Measurements from ENCODE around the gene SYT7. TPM values are rescaled to one million over a fixed set of nuclear protein-coding genes. Genes with fewer than 3 reads are reported as not detected.

The SYT7 gene
- total and polyA plus RNA-seq, 10 donors, result 0.14 to 5.3 (median 2.3) TPM

- no peaks in the 10 kb centered on the region for H3K9me3 ChIP-seq
- no peak for DNase-seq
- H3K4me3 ChIP-seq, result no peak overlapping the region
- peaks cover 7 to 55% (median 40%) of the 10 kb centered on the region in 7 donors for H3K27me3 ChIP-seq (replicated peaks in 1 of 7)
- H3K27ac ChIP-seq, result no peak overlapping the region
- TF ChIP-seq POLR2AphosphoS5 (IDR thresholded peaks at IDR 0.05) (no peak), POLR2A (IDR thresholded peaks at IDR 0.05) (no peak)
- TF ChIP-seq, protein P1, sequence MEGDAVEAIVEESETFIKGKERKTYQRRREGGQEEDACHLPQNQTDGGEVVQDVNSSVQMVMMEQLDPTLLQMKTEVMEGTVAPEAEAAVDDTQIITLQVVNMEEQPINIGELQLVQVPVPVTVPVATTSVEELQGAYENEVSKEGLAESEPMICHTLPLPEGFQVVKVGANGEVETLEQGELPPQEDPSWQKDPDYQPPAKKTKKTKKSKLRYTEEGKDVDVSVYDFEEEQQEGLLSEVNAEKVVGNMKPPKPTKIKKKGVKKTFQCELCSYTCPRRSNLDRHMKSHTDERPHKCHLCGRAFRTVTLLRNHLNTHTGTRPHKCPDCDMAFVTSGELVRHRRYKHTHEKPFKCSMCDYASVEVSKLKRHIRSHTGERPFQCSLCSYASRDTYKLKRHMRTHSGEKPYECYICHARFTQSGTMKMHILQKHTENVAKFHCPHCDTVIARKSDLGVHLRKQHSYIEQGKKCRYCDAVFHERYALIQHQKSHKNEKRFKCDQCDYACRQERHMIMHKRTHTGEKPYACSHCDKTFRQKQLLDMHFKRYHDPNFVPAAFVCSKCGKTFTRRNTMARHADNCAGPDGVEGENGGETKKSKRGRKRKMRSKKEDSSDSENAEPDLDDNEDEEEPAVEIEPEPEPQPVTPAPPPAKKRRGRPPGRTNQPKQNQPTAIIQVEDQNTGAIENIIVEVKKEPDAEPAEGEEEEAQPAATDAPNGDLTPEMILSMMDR (IDR thresholded peaks at IDR 0.05 in 8 of 11, conservative IDR thresholded peaks at IDR 0.05 in 3 of 11), result no peak
- intact Hi-C loops (cut with DNase I; ENCODE audit: low total_unique reads), result no loop called here
- no peaks in the 10 kb centered on the region for H3K36me3 ChIP-seq
- 86 to 94% (median 91%) methylated on average over 5 of the region's 5 CpGs for WGBS, 5 donors
- H3K4me1 ChIP-seq, result peaks cover 9 to 24% (median 21%) of the 10 kb centered on the region in 6 donors
Observed at GRCh38 chr11:61505106-61505505, 75.8 kb downstream of the SYT7 start.

- no peak for DNase-seq
- H3K27me3 ChIP-seq (replicated peaks in 1 of 7), result peaks cover 7 to 37% (median 24%) of the 10 kb centered on the region in 7 donors
- intact Hi-C loops (cut with DNase I; ENCODE audit: low total_unique reads), result no loop called here
- H3K27ac ChIP-seq, result no peak overlapping the region
- no peaks in the 10 kb centered on the region for H3K9me3 ChIP-seq
- peaks cover 2 to 7% (median 5%) of the 10 kb centered on the region in 6 donors for H3K4me1 ChIP-seq
- H3K36me3 ChIP-seq, result no peaks in the 10 kb centered on the region
- 70 to 77% (median 72%) methylated on average over 8 of the region's 8 CpGs for WGBS, 5 donors
- TF ChIP-seq, protein P1 (IDR thresholded peaks at IDR 0.05 in 8 of 11, conservative IDR thresholded peaks at IDR 0.05 in 3 of 11), result no peak
- TF ChIP-seq POLR2A (IDR thresholded peaks at IDR 0.05) (no peak), POLR2AphosphoS5 (IDR thresholded peaks at IDR 0.05) (no peak)
- no peak overlapping the region for H3K4me3 ChIP-seq
Observed at GRCh38 chr11:61503135-61503770, 77.6 kb downstream of the SYT7 start.

GRCh38 chr11:61502522-61502921, 78.4 kb downstream of the SYT7 start:
- Histone ChIP-seq H3K9me3 (no peaks in the 10 kb centered on the region), H3K4me3 (no peak overlapping the region), H3K27me3 (replicated peaks in 1 of 7) (peaks cover 4 to 30% (median 17%) of the 10 kb centered on the region in 7 donors), H3K27ac (no peak overlapping the region), H3K4me1 (peaks cover 0 to under 1% (median 0%) of the 10 kb centered on the region in 6 donors), H3K36me3 (no peaks in the 10 kb centered on the region)
- 79 to 91% (median 87%) methylated on average over 1 of the region's 1 CpG for WGBS, 5 donors
- intact Hi-C loops (cut with DNase I; ENCODE audit: low total_unique reads), result no loop called here
- no peak for TF ChIP-seq POLR2A (IDR thresholded peaks at IDR 0.05)
- TF ChIP-seq POLR2AphosphoS5 (IDR thresholded peaks at IDR 0.05), result no peak
- TF ChIP-seq, protein P1 (IDR thresholded peaks at IDR 0.05 in 8 of 11, conservative IDR thresholded peaks at IDR 0.05 in 3 of 11), result no peak
- no peak for DNase-seq

GRCh38 chr11:61499816-61500491, 80.9 kb downstream of the SYT7 start:
- Histone ChIP-seq H3K36me3 (no peaks in the 10 kb centered on the region), H3K9me3 (no peaks in the 10 kb centered on the region), H3K27me3 (replicated peaks in 1 of 7) (peaks cover 0 to 4% (median 0%) of the 10 kb centered on the region in 7 donors), H3K4me3 (no peak overlapping the region), H3K4me1 (peaks cover 0 to under 1% (median 0%) of the 10 kb centered on the region in 6 donors), H3K27ac (no peak overlapping the region)
- TF ChIP-seq, protein P1 (IDR thresholded peaks at IDR 0.05 in 8 of 11, conservative IDR thresholded peaks at IDR 0.05 in 3 of 11), result no peak
- TF ChIP-seq POLR2A (IDR thresholded peaks at IDR 0.05) (no peak), POLR2AphosphoS5 (IDR thresholded peaks at IDR 0.05) (no peak)
- no peak for DNase-seq
- intact Hi-C loops (cut with DNase I; ENCODE audit: low total_unique reads), result no loop called here
- 75 to 80% (median 78%) methylated on average over 12 of the region's 12 CpGs for WGBS, 5 donors

Data from spleen (tissue), 11 donors.